Frontal cortex (tissue), 1 donor: Measurements from ENCODE around the gene FKBP7. TPM values are rescaled to one million over a fixed set of nuclear protein-coding genes. Genes with fewer than 3 reads are reported as not detected.

ENCODE experiments used
- total RNA-seq: library from RNA; depleted of rRNA; stranded (reverse); fragments of >200 nt; gene quantifications from one replicate; pipeline ENCODE4 v1.2.3, GENCODE V29; 2014

FKBP7 gene
- total RNA-seq, 1 donor from 2014 or later = 9.0 TPM

Other genes with a start within 250 kb of the FKBP7 start
- 64.8 TPM for gene PRKRA, start 27.4 kb downstream of the FKBP7 start, total RNA-seq
- 2.4 TPM for gene PJVK, start 27.2 kb downstream of the FKBP7 start, total RNA-seq
- 13.0 TPM for gene PLEKHA3, start 1.9 kb upstream of the FKBP7 start, total RNA-seq